NCI-H2107 treated with DMSO at 0.1 percent for 48 hours (cell line): ENCODE results near the gene PPM1M.

Experiments
- DNase-seq: peaks from one replicate; lab custom pipeline; 2025; ENCODE audit not compliant: unreplicated experiment; lab: John Stamatoyannopoulos, UW

Gene PPM1M

DNA sequence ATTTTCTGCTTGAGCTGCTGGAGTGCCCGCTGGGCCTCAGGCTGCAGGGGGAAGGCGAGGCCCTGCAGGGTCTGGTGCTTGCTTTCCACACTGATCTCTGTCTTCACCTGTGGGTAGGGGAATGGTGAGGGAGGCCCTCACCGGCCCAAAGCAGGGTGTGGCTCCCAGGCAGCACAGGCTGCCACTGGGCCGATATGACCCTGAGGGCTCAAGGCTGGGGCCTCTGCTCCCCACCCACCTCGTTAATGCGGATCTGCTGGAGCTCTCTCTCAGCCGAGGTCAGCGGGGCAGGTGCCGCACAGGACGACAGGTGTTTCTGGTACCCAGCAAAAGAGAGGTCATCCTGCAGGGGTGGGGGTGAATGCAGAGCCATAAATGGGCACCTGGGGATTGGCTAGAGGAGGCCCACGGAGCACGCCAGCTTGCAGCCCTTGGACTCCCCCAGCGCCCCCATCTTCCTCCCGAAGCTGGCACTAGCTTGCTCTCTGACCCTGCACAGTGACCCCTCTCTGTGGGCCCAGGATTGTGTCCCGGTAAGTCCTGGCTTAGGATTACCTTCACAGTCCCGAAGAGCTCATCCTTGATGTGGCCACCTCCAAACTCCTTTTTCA is 14.6 kb upstream of the PPM1M start:
- no peak for DNase-seq

DNA sequence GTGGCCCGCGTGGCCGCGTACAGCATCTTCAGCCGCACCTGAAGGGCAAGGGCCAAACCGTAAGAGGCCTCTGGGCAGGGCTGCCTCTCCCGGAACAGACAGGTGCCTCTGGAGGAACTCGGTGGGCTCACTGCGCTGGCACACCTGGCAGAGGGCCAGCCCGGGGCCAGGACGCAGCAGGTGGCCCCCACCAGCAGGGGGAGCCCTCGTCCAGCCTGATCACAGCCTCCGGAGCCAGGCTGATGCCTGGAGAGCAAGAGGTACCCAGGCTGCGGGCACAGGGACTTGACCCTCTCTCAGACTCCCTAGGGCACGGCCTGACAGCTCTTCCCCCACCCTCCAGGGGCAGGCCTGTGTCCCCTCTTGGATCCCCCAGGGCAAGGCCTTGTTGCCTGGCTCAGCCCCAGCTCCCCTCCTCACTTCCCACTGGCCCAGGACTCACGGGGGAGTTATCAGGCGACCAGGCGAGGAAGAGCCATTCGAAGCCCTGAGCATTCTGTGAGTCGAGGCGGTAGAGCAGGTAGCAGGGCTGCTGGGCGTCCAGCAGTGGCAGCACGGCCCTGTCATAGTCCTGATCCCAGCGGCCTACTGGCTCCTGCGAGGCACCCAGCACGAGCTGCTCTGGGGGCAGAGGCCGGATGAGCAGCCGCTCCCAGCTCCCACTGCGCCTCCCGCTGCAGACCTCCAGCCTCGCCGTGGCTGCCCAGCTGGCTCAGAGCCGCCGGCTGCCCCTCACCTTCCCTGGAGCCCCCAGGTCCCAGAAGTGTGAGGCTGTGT is 13.9 kb upstream of the PPM1M start:
- no peak for DNase-seq

DNA sequence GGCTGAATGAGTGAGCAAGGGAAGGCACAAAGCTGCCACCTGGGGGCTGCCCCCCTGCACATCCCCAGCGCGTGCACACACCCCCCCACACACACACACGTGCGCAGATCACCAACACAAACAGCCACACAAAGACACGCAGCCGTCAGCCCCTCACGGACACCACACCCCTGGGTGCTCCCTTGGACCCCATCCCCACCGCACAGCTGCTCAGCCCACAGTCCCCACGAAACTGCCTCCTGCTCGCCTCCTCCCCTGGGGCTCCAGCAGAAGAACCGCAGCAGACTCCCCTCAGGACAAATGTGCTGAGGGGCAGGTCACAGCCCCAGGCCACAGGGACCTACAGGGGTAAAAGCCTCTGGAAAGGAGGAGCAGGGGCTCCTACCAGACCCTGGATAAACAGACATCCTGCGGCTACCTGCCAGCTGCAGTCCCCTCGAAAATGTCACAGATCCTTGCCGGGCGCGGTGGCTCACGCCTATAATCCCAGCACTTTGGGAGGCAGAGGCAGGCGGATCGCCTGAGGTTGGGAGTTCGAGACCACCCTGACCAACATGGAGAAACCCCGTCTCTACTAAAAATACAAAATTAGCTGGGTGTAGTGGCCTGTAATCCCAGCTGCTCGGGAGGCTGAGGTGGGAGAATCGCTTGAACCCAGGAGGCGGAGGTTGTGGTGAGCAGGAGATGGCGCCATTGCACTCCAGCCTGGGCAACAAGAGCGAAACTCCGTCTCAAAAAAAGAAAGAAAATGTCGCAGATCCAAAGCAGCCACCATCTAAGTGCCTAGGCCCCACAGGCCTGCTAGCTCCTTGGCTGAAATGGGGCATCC is 13.1 kb upstream of the PPM1M start:
- DNase-seq, result no peak

DNA sequence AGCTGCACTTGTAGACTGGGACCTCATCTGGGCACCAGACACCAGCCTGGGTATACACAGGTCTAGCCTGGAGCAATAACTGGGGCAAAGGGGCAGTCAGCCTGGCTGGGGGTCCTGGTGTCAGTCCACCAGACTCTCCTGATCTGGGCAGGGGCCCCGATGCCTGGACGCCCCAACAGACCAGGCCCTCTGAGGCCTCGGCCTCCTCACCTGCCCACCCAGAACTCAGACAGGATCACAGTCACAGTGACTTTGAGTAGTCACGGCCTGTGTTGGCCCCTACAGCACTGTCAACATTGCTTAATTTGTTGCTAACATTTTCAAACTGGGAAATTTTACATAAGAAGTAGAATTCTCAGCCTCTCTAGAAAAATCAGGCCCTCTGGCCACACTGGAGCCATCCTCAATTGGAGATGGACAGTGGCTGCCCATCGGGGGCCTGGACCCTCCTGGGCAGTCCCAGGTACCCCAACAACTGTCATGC is 12.4 kb upstream of the PPM1M start:
- DNase-seq, result no peak

DNA sequence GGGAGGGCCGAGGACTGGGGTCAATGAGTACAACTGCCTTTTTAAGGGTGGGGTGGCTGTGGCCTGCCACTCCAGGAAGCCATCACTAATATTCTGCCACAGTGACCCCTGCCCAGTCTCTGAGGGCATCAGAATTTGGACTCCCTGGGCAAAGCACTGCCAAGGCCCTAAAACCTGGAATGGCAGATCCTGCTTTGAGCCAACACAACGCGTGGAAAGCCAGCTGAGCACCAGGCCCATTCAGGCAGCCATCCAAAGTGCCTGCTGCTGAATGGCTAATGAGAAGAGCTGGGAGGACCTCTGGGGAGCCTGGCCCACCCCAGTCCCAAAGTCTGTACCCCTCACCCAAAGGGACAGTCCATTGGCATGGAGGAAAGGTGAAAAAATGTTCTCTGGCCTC is 11.6 kb upstream of the PPM1M start:
- no peak for DNase-seq

DNA sequence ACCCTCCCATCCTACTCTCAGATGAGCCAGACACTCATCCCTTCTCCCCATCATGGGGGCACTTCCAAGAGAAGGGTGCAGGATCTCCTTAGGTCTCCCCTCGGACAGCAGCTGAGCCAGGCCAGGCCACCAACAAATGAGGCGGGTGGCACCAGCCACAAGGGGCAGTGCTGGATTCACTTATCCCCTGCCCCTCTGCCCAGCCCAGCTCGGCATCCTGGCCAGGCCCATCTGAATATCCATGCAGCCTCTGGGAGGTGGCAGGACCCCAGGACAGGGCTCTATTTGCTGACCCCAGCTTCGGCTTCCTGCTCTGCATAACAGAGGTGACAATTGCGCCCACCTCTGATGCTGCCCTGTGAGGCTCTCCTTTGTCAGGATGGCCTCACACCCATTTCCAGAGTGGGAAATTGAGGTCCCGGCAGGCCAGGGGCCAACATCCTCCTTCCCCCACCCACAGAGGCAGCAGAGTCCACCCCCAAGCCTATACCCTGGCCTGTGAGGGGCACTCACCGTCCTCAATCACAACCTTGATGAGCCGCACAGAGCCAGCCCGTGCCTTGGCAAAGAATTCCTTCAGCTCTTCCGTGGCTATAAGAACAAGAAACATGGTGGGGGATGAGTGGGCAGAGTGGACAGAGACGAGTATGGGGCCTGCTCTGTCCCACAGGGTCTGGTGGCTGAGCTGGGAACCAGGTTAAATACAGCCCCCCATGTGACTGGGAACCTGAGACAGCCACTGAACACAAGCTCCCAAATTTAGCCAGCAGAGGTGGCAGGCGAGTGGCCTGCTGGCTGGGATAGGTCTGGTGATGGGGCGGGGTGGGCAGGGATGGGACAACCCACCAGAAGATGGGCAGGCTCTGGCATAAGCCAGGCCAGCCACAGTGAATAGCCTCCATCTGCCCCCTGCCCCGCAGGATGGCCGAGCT is 10.8 kb upstream of the PPM1M start:
- DNase-seq, result no peak

DNA sequence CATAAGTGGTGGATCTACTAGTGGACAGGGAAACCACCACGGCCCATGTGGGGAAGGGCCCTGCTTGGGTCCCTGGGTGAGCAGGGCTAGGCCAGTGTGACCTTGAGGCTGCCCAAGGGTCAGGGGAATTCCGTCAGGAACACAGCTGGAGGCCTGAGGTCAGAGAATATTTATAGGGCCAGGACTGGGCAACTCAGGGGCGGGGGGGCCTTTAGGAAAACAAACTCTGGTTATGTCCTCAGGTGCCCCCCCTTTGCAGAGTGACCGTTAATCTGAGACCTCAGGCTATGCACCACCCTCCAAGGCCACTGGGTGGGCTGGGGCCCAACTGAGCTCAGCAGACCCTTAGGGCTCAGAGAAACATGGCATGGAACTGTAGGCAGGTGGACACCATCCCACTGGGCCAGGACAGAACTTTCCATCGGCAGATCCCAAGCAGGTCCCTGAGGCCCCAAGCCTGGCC is 9.1 kb upstream of the PPM1M start:
- DNase-seq, result no peak

DNA sequence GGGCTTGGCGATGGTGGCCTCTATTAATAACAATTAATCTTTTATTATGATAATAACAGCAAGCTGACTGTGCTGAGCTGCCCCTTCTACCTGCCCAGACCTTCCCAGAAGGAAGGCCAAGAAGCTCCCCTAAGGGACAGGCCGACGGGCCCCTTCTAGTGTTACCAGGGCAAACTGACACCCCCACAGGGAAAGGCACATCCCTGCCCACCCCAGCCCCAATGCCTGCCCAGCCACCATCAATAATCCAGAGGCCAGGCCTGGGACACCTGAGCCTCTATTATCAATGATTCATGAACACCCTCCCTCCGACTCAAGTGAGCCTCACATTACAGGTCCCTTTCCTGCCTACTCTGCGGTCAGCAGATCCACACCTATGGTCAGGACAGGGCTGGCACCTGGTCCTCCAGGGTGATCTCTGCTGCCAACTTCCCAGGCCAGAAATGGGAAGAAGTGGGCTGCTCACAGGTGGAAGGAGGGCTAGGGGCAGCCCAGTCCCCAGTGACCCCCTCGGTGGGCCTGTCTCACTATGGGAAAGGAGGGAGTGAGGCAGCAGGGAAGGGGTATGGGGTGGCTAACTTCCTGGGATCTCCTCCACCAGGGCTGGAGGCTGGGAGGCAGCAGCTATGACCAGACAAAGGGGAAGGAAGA is 8.4 kb upstream of the PPM1M start:
- DNase-seq, result no peak

DNA sequence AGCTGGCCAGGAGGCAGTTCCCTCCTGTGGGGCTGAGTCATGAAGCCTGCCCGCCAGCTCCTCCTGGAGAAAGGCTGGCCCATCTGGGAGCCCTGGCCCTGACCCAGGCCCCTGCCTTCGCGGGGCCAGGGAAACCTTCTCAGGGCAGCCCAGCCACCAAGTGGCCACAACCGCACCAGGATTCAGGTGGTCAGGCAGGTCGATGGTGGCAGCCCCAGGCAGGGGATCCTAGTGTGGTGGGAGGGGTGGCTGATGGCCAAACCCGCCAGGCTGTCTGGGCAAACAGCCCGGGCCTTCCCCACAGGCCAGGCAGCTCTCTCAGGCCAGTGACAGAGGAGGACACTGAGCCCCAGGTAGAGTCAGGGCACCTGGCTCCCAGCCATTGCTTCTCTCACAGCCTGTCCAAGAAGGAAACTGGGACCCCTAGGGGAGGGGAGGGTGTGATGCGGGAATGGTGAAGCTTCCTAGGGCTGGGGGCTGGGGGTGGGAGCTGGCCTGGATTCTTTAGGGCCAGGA is 7.8 kb upstream of the PPM1M start:
- no peak for DNase-seq

DNA sequence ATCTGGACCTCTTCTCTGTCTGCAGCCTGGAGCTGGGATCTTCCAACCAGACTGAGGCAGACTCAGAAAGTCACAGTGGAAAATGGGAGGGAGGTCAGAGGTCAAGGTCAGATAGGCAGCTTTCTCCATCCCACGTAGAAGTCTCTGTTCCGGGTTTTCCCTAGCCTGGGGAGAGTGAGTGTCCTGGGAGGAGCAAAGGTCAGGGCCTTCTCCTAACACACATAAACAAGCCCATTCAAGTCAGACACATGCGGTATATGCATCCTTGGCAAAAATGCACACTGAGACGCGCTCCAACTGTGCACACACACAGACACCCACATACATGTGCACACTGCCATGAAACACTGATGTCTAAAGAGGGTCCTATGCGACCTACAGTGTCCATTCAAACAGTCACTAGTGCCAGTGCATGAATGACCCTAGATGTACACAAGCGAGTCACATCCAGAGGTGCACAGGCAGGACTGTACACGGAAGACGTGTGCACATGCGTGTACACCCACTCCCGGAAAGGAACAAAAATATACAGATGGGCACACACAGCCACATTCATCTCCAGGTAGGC is 7.3 kb upstream of the PPM1M start:
- no peak for DNase-seq

DNA sequence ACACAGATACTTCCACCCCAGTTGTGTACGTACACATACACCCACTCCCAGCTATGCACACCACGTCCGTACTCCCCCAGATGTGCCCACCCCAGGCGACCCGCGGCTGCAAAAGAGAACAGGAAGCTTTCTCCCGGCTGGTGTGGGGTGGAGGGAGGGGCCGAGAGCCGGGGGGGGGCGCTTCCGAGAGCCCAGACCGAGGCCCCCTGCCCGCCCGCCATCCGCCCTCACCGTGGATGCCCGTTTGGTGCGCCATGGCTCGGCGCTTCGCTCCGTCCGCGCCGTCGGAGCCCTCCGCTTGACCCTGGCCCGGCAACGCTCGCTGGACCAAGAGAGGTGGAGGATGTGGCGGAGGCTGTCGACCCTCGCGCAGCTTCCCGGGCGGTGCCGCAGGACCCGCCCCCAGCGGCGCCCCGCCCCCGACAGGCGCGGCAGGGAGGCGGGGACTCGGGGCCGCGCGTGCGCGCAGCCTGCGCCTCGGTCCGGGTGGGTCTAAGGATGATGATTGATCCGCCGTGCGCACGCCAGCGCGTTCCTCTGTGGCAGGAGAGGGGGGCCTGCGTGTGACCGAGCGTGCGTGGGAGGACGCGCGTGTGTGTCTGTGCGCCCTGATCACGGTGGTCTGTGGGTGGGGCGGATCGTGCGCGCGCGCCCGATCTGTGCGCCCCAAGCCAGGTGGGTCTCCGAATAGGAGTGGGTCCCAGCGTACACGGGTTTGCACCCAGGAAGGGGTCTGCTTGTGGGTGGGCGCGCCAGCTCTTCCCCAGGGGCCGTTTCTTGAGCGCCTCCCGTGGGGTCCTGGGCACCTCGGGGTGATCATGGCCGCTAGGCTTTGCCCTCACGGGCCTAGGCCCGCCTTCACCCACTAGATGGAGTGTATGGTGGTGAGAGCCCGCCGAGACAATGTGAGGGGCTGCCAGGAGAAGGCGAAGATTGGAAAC is 6.5 kb upstream of the PPM1M start, which contains the start of gene TWF2:
Gene TWF2 (minus strand): TSS at position 398 of the 941 bp plus-strand sequence. CDS start 142 bp downstream, at position 256.
- DNase-seq, result peak; percentile 7

DNA sequence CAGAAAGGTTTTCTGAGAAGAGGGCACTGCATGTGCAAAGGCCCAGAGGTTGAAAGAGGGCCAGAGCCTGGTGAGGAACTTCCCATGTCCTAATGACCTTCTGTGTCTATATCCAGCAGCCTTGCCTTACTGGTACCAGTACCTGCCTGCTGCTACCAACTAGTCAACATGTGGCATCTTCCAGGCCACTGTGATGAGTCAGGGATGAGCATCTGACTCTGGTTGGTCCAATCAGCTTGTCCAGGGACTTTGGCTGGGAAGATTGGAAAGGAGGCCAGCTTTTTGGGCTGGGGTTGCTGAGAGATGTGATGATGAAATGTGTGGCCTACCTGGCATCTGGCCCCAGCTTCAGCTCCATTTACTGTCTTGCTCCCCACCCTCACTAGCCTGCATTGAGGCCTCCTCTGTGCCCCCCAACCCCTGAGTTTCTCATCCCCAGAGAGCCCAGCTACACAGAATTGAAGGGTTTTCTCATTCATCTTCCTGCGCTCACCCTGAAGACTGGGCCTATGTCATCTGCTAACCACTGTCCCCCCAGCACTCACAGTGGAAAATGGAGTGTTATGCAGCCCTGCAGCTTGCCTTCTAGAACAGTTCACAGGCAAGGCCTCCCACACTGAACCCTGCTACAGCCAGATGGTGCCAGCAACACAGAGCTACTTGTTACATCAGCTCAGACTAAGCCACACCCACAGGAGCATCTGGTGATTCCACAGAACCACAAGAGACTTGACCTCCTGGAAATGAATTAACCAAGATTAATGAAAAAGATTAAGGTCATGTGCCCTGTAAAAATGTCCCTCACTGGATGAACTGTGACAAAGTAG is 5.3 kb upstream of the PPM1M start:
- DNase-seq, result peak; percentile 30

DNA sequence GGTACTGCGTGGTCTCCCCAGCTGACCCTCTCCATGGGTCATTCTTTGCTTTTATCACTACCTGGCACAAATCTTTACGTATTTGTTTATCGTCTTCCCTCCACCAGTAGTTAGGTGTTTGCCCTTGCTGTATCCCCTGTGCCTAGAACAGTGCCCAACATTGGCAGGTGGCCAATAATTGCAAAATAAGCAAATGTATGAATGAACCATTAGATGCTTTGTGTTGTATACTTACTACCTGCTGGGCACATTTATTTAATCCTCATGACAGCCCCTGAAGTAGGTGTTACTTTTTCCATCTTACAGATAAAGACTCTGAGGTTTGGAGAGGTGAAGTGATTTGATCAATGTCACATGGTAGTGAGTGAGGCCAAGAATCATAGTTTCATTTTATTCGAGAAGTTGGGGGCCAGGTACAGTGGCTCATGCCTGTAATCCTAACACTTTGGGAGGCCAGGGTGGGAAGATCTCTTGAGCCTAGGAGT is 4.6 kb upstream of the PPM1M start:
- DNase-seq, result no peak

DNA sequence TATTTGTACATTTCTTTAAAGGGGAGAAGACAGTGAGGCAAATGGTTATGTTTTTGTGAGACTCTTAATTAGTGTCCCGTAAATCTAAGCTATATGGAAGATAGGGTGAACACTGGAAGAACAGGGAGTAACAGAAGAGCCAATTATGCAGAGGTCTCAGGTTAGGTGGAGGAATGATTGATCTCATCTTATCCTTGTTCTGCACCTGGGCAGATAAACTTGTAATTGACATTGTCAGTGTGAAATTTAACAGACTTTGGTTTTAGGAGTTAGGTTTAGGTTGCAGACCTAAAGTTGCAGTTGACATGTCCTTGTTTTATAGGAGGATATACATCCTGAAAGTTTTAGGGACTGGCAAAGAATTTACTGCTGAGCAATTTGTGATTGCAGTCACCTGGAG is 3.5 kb upstream of the PPM1M start:
- DNase-seq, result no peak

DNA sequence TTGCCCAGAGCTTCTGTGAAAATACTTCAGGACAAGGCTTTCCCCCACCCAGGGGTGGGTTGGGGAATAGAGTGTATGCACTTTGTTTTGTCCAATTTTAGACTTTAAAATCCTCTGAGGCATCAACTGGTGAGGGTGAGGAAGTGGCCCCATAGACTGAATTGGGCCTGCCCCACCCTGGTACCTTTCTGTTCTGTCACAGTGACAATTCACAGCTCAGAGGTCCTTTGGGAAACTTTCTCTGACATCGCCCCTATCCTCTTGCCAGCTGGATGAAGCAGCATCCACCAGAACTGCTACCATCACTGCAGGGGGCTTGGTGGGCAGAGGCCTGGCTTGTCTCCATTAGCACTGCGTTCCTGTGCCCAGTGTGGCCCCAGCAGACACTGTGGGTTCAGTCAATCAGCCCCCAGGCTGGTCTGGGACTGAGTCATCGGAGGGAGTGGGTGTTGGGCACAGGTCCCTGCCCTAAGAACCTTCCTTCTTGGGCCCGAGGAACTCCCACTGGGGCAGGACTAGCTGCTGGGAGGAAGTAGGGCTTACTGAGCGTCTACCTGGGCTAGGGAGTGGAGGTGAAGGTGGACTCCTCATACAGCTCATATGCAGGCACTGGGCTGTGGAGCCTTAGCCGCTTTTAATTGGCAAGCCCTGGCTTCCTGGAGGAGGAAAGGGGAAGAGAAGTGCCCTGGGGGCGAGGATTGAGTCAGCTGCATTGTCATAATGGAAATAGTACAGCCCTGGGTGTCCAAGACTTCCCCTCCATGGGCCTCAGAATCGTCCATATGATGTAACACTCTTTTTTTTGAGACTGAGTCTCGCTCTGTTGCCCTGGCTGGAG is 1.5 kb upstream of the PPM1M start:
- DNase-seq, result no peak

DNA sequence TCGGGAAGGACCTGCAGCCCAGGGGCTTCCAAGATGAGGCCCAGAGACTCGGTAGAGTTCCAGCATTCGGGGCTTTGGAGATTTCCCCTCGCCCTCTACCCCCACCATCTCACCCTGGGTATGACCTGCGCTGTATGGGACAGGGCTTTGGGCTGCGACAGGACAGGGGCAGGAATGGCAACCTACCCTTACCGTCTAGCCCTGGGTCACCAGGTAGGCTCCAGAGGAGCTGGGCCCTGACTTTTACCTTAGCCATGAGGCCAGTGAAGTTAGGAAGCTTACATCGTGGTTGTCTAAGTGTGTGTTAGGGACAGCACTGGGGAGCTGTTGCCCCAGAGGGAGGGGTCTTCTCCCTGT is 683 bp downstream of the PPM1M start:
- no peak for DNase-seq
